MG63 (cell line): ENCODE measurements around the gene DENND4A. TPM values are rescaled to one million over a fixed set of nuclear protein-coding genes. Genes with fewer than 3 reads are reported as not detected.
"Not testable (repeated sequence)": the region's sequence is repeated elsewhere in the genome, so short reads cannot be mapped to it uniquely, and the experiment has no call there.

Source experiments
- DNase-seq: peaks from one replicate; pipeline ENCODE4 v3.0.0-alpha.2; 2020
- H3K27me3 ChIP-seq: fragments of 250-450 bp; sonication (Bioruptor Pico); 2 replicates; pipeline ENCODE4 v1.5.1; 2020; ENCODE audit warnings: mild to moderate bottlenecking, moderate library complexity
- H3K36me3 ChIP-seq: fragments of 250-450 bp; sonication (Bioruptor Pico); 2 replicates; pipeline ENCODE4 v1.5.1; 2020; ENCODE audit warnings: mild to moderate bottlenecking, moderate library complexity
- H3K4me3 ChIP-seq: fragments of 250-450 bp; sonication (Bioruptor Pico); 2 replicates; pipeline ENCODE4 v1.5.1; 2020; ENCODE audit warnings: mild to moderate bottlenecking, moderate library complexity
- H3K9me3 ChIP-seq: fragments of 250-450 bp; sonication (Bioruptor Pico); 2 replicates; pipeline ENCODE4 v1.5.1; 2020; ENCODE audit warnings: mild to moderate bottlenecking, moderate library complexity
- total RNA-seq: library from RNA; depleted of rRNA; stranded (reverse); fragments of >200 nt; shearing (Covaris generic); gene quantifications from 2 replicates; pipeline ENCODE4 v1.2.3, GENCODE V29; 2014; ENCODE audit warnings: low replicate concordance

Gene DENND4A
- total RNA-seq, 1 experiment from 2014 or later = 10.8 TPM

DNA sequence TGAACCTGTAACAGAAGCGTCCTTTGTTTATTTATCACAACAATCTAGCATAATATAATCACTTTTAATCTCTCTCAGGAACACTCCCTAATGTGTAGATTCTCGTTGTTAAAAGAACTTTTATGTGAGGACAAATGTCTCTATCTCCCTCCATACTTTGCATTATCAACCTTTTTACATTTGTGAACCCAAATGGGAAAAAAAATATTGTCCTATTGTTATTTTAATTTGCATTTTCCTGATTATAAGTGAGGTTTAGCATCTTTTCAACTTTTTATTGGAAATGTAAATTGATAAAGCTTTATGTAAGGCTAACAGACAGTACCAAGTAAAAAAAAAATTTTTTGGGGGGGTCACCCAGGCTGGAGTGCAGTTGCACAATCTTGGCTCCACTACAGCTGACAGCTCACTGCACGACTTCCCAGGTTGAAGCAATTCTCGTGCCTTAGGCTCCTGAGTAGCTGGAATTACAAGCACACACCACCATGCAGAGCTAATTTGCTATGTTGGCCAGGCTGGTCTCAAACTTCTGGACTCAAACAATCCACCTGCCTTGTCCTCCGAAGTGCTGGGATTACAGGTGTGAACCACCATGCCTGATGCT, 33.0 kb upstream of the DENND4A start:
- no peaks in the 10 kb centered on the region for H3K9me3 ChIP-seq
- H3K27me3 ChIP-seq = no peaks in the 10 kb centered on the region
- no peak overlapping the region for H3K4me3 ChIP-seq
- peak; percentile 20 for DNase-seq
- no peaks in the 10 kb centered on the region for H3K36me3 ChIP-seq

- Histone ChIP-seq H3K9me3 (no peaks in the 10 kb centered on the region), H3K36me3 (no peaks in the 10 kb centered on the region), H3K4me3 (no peak overlapping the region), H3K27me3 (no peaks in the 10 kb centered on the region)
- peak; percentile 55 for DNase-seq
Observed at GRCh38 chr15:65824031-65824743, 32.1 kb upstream of the DENND4A start.

GRCh38 chr15:65822316-65822715, 30.2 kb upstream of the DENND4A start:
- H3K36me3 ChIP-seq = no peaks in the 10 kb centered on the region
- DNase-seq = no peak
- no peak overlapping the region for H3K4me3 ChIP-seq

DNA sequence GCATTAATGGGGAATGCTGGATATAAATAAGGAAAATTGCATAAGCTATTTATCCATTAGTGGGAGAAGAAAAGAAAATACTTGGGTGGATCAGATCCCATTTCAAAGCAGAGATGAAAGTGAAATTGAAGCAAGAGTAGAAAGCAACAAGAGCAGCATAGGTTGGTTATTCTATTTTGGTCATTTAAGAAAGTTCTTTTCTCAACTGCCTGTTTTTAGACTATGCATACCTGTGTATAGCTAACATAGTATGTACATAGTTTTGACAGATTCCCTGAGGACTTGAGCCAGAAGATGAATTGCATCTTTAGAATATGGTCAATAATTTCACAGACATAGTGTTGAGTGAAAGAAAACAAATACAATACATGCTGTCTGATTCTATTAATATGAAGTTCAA, 29.0 kb upstream of the DENND4A start:
- Histone ChIP-seq H3K27me3 (no peaks in the 10 kb centered on the region), H3K4me3 (no peak overlapping the region), H3K36me3 (no peaks in the 10 kb centered on the region)

More at GRCh38 chr15:65822316-65822715, 30.2 kb upstream of the DENND4A start:
- Histone ChIP-seq H3K27me3 (no peaks in the 10 kb centered on the region), H3K9me3 (no peaks in the 10 kb centered on the region)

GRCh38 chr15:65819563-65819960, 27.5 kb upstream of the DENND4A start:
- no peak overlapping the region for H3K4me3 ChIP-seq
- H3K9me3 ChIP-seq = no peaks in the 10 kb centered on the region
- no peak for DNase-seq
- H3K36me3 ChIP-seq = no peaks in the 10 kb centered on the region
- H3K27me3 ChIP-seq = no peaks in the 10 kb centered on the region

More for the DNA sequence above, 29.0 kb upstream of the DENND4A start:
- H3K9me3 ChIP-seq = no peaks in the 10 kb centered on the region
- DNase-seq = no peak

DNA sequence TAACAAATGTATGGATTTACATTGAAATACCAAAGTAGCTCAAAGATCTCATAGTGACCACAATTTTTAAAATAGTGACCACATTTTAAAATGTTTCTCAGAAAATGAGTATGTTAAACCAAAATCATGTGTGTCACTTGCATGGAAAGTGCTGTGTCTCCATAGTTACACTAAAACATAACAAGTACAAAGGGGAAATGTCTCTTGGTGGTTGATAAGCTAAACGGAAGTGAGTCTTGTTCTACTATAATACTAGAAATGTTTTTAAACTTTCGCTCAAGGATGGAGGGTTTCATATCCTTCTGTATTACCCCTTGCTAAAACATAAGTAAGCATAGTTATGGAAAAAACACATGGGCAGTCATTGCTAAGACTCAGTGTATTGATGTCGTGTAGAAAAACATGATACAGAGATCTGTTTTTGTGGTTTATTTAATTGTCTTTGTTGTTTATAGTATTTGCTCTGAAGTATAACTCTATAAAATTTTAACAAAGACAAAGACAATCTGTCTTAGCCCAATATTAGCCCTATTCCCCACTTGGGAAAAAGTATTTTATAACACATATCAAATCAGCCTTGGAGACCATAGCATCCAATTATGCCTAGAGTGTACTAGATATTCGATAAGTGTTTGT, 27.0 kb upstream of the DENND4A start:
- no peaks in the 10 kb centered on the region for H3K27me3 ChIP-seq
- no peak for DNase-seq
- no peaks in the 10 kb centered on the region for H3K36me3 ChIP-seq
- no peaks in the 10 kb centered on the region for H3K9me3 ChIP-seq
- no peak overlapping the region for H3K4me3 ChIP-seq

GRCh38 chr15:65816441-65816840, 24.3 kb upstream of the DENND4A start:
- H3K36me3 ChIP-seq = no peaks in the 10 kb centered on the region
- DNase-seq = no peak
- H3K9me3 ChIP-seq = peaks cover 3% of the 10 kb centered on the region; the same call in 1 of the 2 replicates
- H3K27me3 ChIP-seq = no peaks in the 10 kb centered on the region
- no peak overlapping the region for H3K4me3 ChIP-seq

DNA sequence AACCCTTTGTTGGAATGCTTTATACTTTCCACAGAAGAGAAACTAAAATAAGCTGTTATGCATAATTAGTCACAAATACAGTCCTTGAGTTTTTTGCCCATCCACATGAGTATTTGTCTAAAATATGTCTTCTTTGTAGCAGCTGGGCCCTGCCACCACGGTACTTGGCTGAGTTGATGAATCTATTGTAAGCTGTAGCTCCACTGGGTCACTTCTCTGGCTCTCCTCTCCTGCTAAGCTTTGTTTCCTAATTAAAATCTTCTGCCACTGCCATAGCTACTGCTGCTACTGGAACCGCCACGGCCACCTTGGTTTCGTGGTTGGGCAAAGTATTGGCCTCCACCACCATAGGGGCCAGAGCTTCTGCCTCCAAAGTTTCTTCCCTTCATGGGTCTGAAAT, 23.9 kb upstream of the DENND4A start:
- DNase-seq = peak; percentile 7
- H3K27me3 ChIP-seq, H3K9me3 ChIP-seq, H3K36me3 ChIP-seq, H3K4me3 ChIP-seq: not testable (repeated sequence)

DNA sequence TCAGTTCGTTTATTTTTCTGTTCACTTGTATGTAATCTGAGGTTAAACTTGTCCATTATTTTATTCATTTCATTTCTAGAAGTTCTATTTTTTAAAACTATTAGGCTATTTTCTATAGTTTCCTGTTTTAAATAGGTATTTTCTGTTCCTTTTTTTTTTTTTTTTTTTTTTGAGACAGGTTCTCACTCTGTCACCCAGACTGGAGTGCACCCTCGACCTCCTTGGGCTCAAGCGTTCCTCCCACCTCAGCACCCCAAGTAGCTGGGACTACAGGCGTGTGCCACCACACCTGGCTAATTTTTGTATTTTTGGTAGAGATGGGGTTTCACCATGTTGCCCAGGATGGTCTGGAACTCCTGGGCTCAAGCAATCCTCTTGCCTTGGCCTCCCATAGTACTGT, 22.2 kb upstream of the DENND4A start:
- not testable (repeated sequence) for H3K36me3 ChIP-seq, H3K4me3 ChIP-seq, H3K9me3 ChIP-seq, DNase-seq, H3K27me3 ChIP-seq

- no peak for DNase-seq
- no peak overlapping the region for H3K4me3 ChIP-seq
- no peaks in the 10 kb centered on the region for H3K27me3 ChIP-seq
- H3K36me3 ChIP-seq = no peaks in the 10 kb centered on the region
- peaks cover 3% of the 10 kb centered on the region; the same call in 1 of the 2 replicates for H3K9me3 ChIP-seq
Observed at GRCh38 chr15:65812916-65813315, 20.8 kb upstream of the DENND4A start.

DNA sequence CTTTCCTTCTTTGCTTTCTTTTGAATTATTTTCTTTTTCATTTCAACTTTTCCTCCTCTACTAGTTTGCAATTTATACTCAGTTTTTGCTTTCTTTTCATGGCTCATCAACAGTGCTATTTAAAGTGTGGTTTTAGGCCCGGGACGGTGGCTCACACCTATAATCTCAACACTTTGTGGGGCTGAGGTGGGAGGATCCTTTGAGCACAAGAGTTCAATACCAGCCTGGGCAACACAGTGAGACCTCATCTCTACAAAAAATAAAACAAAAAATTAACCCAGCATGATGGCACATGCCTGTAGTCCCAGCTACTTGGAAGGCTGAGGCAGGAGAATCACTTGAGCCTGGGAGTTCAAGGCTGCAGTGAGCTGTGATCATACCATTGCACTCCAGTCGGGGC, 20.4 kb upstream of the DENND4A start:
- H3K36me3 ChIP-seq = no peaks in the 10 kb centered on the region
- H3K4me3 ChIP-seq = no peak overlapping the region
- peaks cover 3% of the 10 kb centered on the region; the same call in 1 of the 2 replicates for H3K9me3 ChIP-seq
- no peaks in the 10 kb centered on the region for H3K27me3 ChIP-seq
- no peak for DNase-seq

GRCh38 chr15:65811835-65812234, 19.7 kb upstream of the DENND4A start:
- H3K4me3 ChIP-seq = no peak overlapping the region
- peaks cover 3% of the 10 kb centered on the region; the same call in 1 of the 2 replicates for H3K9me3 ChIP-seq
- H3K36me3 ChIP-seq = no peaks in the 10 kb centered on the region
- DNase-seq = no peak
- H3K27me3 ChIP-seq = no peaks in the 10 kb centered on the region

GRCh38 chr15:65811011-65811733, 19.1 kb upstream of the DENND4A start:
- H3K27me3 ChIP-seq, H3K36me3 ChIP-seq, H3K4me3 ChIP-seq, H3K9me3 ChIP-seq, DNase-seq: not testable (repeated sequence)

DNA sequence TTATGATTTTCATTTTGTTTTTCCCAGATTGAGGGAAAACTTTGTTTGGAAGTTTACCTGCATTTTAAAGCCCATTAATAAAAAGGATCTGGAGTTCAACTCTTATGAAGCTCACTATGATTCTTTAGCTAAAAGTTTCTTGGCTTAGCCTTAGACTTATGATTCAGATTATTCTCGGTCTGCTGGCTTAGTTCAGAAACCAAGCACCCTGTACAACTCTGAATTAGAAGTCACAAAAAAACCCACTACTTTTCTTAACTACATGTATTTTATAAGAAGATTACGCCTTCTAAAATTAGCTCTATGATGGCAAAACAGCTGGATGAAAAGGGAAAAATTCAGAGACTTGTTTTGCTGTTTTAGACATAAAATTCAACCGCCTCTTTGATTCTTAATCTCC, 14.3 kb upstream of the DENND4A start:
- Histone ChIP-seq H3K4me3 (no peak overlapping the region), H3K36me3 (no peaks in the 10 kb centered on the region), H3K27me3 (no peaks in the 10 kb centered on the region; the same call in 1 of the 2 replicates), H3K9me3 (no peaks in the 10 kb centered on the region)
- no peak for DNase-seq

GRCh38 chr15:65805019-65805745, 13.1 kb upstream of the DENND4A start:
- Histone ChIP-seq H3K36me3 (no peaks in the 10 kb centered on the region), H3K4me3 (no peak overlapping the region), H3K9me3 (no peaks in the 10 kb centered on the region), H3K27me3 (no peaks in the 10 kb centered on the region; the same call in 1 of the 2 replicates)
- no peak for DNase-seq

GRCh38 chr15:65804252-65804931, 12.3 kb upstream of the DENND4A start:
- H3K9me3 ChIP-seq = no peaks in the 10 kb centered on the region
- DNase-seq = no peak
- H3K36me3 ChIP-seq = no peaks in the 10 kb centered on the region
- H3K4me3 ChIP-seq = no peak overlapping the region
- no peaks in the 10 kb centered on the region; the same call in 1 of the 2 replicates for H3K27me3 ChIP-seq
